PFSK-1 (cell line): Measurements from ENCODE around the gene DAB1.

Experiments
- POLR2AphosphoS5 ChIP-seq: IDR thresholded peaks from 2 replicates; pipeline ENCODE4 v1.6.1; 2012; ENCODE audit warnings: low read depth, mild to moderate bottlenecking, control low read depth, low read length, moderate library complexity
- TAF1 ChIP-seq: IDR thresholded peaks from 2 replicates; pipeline ENCODE4 v1.6.1; 2012; ENCODE audit warnings: low read length, control low read depth, borderline replicate concordance; ENCODE audit not compliant: insufficient read depth
- TF ChIP-seq, protein P1 (sequence below), 2 experiments: IDR thresholded peaks; 2 replicates each; pipeline versions ENCODE4 v1.6.1 to v1.8.0; 2011 to 2012; ENCODE audit warnings: low read depth in 2 of 2, low read length in 2 of 2, control low read depth in 1 of 2, inconsistent platforms in 1 of 2, mild to moderate bottlenecking in 1 of 2, moderate library complexity in 1 of 2; ENCODE audit not compliant: insufficient read depth in 1 of 2

DNA sequence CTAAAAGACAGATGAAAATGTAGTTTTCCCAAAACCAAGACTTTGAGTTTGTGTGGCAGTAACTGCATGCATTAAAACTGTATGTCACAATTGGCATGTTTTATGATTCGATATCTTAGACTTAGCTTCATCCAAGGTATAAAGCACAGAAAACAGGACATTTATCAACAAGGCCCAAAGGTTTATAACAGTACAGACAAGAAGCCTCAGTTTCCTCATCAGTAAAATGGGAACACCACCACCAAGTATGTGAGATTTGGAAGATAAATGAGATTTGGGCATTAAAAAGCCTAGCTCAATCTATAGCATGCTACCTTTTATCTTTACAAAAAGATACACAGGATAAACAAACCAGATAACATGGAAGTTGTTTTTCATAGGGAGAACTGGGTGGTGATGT is 128.5 kb downstream of the DAB1 start:
- TF ChIP-seq, protein P1, sequence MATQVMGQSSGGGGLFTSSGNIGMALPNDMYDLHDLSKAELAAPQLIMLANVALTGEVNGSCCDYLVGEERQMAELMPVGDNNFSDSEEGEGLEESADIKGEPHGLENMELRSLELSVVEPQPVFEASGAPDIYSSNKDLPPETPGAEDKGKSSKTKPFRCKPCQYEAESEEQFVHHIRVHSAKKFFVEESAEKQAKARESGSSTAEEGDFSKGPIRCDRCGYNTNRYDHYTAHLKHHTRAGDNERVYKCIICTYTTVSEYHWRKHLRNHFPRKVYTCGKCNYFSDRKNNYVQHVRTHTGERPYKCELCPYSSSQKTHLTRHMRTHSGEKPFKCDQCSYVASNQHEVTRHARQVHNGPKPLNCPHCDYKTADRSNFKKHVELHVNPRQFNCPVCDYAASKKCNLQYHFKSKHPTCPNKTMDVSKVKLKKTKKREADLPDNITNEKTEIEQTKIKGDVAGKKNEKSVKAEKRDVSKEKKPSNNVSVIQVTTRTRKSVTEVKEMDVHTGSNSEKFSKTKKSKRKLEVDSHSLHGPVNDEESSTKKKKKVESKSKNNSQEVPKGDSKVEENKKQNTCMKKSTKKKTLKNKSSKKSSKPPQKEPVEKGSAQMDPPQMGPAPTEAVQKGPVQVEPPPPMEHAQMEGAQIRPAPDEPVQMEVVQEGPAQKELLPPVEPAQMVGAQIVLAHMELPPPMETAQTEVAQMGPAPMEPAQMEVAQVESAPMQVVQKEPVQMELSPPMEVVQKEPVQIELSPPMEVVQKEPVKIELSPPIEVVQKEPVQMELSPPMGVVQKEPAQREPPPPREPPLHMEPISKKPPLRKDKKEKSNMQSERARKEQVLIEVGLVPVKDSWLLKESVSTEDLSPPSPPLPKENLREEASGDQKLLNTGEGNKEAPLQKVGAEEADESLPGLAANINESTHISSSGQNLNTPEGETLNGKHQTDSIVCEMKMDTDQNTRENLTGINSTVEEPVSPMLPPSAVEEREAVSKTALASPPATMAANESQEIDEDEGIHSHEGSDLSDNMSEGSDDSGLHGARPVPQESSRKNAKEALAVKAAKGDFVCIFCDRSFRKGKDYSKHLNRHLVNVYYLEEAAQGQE (IDR thresholded peaks at IDR 0.05; ENCODE audit: insufficient read depth in 1 of 2, low read depth in 2 of 2, low read length in 2 of 2): no peak
- TF ChIP-seq POLR2AphosphoS5: no peak
- no peak for TF ChIP-seq TAF1
